ENCODE measurements around the gene GATAD2A.

- TF ChIP-seq CTCF (IDR thresholded peaks at IDR 0.05), result no peak
- TF ChIP-seq REST (IDR thresholded peaks at IDR 0.05; ENCODE audit: insufficient read depth in 1 of 2, low read depth in 2 of 2, low read length in 1 of 2), result no peak
- no peak for TF ChIP-seq POLR2AphosphoS5 (IDR thresholded peaks at IDR 0.05; ENCODE audit: low read depth, low read length)
Observed at GRCh38 chr19:19416280-19416679, 10.8 kb downstream of the GATAD2A start.

Data from Panc1 (cell line).